Measurements from ENCODE around the gene GNLY.

GNLY gene

GRCh38 chr2:85684806-85685205 is 9.4 kb upstream of the GNLY start:
- no peak overlapping the region for H3K4me3 ChIP-seq (ENCODE audit: low read depth, low read length)
- TF ChIP-seq, protein P1, sequence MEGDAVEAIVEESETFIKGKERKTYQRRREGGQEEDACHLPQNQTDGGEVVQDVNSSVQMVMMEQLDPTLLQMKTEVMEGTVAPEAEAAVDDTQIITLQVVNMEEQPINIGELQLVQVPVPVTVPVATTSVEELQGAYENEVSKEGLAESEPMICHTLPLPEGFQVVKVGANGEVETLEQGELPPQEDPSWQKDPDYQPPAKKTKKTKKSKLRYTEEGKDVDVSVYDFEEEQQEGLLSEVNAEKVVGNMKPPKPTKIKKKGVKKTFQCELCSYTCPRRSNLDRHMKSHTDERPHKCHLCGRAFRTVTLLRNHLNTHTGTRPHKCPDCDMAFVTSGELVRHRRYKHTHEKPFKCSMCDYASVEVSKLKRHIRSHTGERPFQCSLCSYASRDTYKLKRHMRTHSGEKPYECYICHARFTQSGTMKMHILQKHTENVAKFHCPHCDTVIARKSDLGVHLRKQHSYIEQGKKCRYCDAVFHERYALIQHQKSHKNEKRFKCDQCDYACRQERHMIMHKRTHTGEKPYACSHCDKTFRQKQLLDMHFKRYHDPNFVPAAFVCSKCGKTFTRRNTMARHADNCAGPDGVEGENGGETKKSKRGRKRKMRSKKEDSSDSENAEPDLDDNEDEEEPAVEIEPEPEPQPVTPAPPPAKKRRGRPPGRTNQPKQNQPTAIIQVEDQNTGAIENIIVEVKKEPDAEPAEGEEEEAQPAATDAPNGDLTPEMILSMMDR (IDR thresholded peaks at IDR 0.05; ENCODE audit: borderline replicate concordance, insufficient read depth, low read depth, low read length), result no peak

DNA sequence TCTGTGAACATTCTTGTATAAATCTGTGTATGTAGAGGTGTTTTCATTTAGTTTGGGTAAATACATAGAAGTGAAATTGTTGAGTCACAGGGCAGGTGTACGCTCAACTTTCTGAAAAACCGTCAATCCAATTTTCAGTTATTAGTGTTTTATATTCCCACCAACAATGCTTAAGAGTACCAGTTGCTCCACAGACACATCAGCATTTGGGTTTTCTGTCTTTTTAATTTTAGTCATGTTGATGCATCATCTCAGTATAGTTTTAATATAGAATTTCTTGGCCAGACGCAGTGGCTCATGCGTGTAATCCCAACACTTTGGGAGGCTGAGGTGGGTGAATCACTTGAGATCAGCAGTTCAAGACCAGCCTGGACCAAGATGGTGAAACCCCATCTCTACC is 3.2 kb upstream of the GNLY start:
- TF ChIP-seq, protein P1 (IDR thresholded peaks at IDR 0.05; ENCODE audit: borderline replicate concordance, insufficient read depth, low read depth, low read length), result no peak
- no peak overlapping the region for H3K4me3 ChIP-seq (ENCODE audit: low read depth, low read length)

DNA sequence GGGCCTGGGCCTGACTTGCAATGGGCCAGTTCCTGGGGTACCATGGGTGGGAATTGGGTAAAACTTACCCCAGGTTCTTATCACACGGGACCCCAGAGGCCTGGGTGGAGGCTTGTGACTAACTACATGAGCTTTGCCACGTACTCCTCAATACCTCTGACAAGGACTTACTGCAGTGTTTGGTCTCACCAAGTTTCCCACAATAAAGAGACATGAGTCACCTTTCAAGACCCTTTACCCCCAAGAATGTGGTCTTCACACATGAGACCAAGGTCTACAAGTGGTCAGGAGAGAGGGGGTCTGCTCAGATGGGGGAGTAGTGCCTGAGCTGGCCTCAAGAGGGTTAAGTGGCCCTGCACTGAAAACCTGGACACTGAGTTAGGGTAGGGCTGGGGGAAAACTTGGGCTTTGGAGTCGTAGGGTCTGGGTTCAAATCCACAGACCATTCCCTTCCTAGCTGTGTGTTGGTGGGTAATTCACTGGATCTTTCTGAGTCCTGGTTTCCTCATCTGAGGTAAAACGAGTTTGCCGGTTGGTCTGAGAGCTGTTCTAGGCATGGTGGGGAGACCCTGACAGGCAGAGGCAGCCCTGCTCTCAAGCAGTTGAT is 2.0 kb upstream of the GNLY start:
- H3K4me3 ChIP-seq (ENCODE audit: low read depth, low read length), result no peak overlapping the region
- TF ChIP-seq, protein P1 (IDR thresholded peaks at IDR 0.05; ENCODE audit: borderline replicate concordance, insufficient read depth, low read depth, low read length), result no peak

DNA sequence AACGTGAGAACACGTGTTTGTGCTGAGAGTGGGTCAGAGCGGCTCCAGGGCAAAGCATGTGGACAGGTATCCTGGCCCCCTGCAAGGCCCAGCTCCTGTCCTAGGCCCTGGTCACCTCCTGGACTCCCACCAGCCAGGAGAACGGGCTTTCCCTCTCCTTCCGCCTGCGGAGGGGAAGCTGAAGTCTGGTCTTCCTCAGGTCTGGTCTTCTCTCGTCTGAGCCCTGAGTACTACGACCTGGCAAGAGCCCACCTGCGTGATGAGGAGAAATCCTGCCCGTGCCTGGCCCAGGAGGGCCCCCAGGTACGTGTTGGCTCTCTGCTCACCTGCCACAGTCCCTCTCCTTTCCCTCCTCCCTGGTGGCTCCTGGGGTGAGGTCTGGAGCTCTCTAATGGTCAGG is 963 bp downstream of the GNLY start:
- H3K4me3 ChIP-seq (ENCODE audit: low read depth, low read length), result no peak overlapping the region
- TF ChIP-seq, protein P1 (IDR thresholded peaks at IDR 0.05; ENCODE audit: borderline replicate concordance, insufficient read depth, low read depth, low read length), result no peak

GRCh38 chr2:85695691-85696668 is 1.8 kb downstream of the GNLY start:
- H3K4me3 ChIP-seq (ENCODE audit: low read depth, low read length), result no peak overlapping the region
- TF ChIP-seq, protein P1 (IDR thresholded peaks at IDR 0.05; ENCODE audit: borderline replicate concordance, insufficient read depth, low read depth, low read length), result no peak

GRCh38 chr2:85697096-85697495 is 2.9 kb downstream of the GNLY start:
- H3K4me3 ChIP-seq (ENCODE audit: low read depth, low read length), result no peak overlapping the region
- TF ChIP-seq, protein P1 (IDR thresholded peaks at IDR 0.05; ENCODE audit: borderline replicate concordance, insufficient read depth, low read depth, low read length), result no peak

Measured in GM12875 (cell line).